Renal cortex interstitium (tissue), 15 donors: ENCODE data around the gene SART1. TPM values are rescaled to one million over a fixed set of nuclear protein-coding genes. Genes with fewer than 3 reads are reported as not detected.

Experiments used
- DNase-seq, 11 donors: peaks; one replicate each; pipeline ENCODE4 v3.0.0-alpha.2; 2013; ENCODE audit warnings: low read depth in 9 of 11, low spot score in 4 of 11; ENCODE audit errors: extremely low read depth in 1 of 11
- long read RNA-seq, 16 experiments: transcript quantifications; one replicate each; lab custom pipeline, GENCODE V29; 2026
- polyA plus RNA-seq, 3 donors: library from polyadenylated mRNA; unstranded; fragments of 120-200 nt; gene quantifications; one replicate each; pipeline ENCODE4 v1.2.1, GENCODE V29; 2013; ENCODE audit not compliant: insufficient read length in 3 of 3

The SART1 gene
- 10 to 100 TPM; 40.4 to 60.6 (median 52.2) TPM for polyA plus RNA-seq
- long read RNA-seq, donor 1, transcript SART1-201 (20 exons, 3,293 nt): major isoform, 8 of 9 reads
- long read RNA-seq, donor 1, partial matches to known transcripts: 0 of 9 reads
- long read RNA-seq, donor 1, other reads (novel, unspliced or antisense): 0 of 9 reads
- long read RNA-seq, donor 2, transcript SART1-201 (20 exons, 3,293 nt): major isoform, 7 of 7 reads
- long read RNA-seq, donor 2, partial matches to known transcripts: 0 of 7 reads
- long read RNA-seq, donor 2, other reads (novel, unspliced or antisense): 0 of 7 reads
- long read RNA-seq, donor 3, transcript SART1-201 (20 exons, 3,293 nt): major isoform, 8 of 10 reads
- long read RNA-seq, donor 3, partial matches to known transcripts: 0 of 10 reads
- long read RNA-seq, donor 3, other reads (novel, unspliced or antisense): 0 of 10 reads
- long read RNA-seq, donor 4, transcript SART1-201 (20 exons, 3,293 nt): major isoform, 6 of 6 reads
- long read RNA-seq, donor 4, partial matches to known transcripts: 0 of 6 reads
- long read RNA-seq, donor 4, other reads (novel, unspliced or antisense): 0 of 6 reads
- long read RNA-seq, donor 5: 0 reads
- long read RNA-seq, donor 6, transcript SART1-201 (20 exons, 3,293 nt): major isoform, 7 of 7 reads
- long read RNA-seq, donor 6, partial matches to known transcripts: 0 of 7 reads
- long read RNA-seq, donor 6, other reads (novel, unspliced or antisense): 0 of 7 reads
- long read RNA-seq, donor 7, partial matches to known transcripts: 0 of 4 reads
- long read RNA-seq, donor 7, other reads (novel, unspliced or antisense): 0 of 4 reads
- long read RNA-seq, donor 8, transcript SART1-201 (20 exons, 3,293 nt): major isoform, 5 of 6 reads
- long read RNA-seq, donor 8, partial matches to known transcripts: 0 of 6 reads
- long read RNA-seq, donor 8, other reads (novel, unspliced or antisense): 0 of 6 reads
- long read RNA-seq, donor 9, partial matches to known transcripts: 0 of 4 reads
- long read RNA-seq, donor 9, other reads (novel, unspliced or antisense): 0 of 4 reads
- long read RNA-seq, donor 10, partial matches to known transcripts: 0 of 1 reads
- long read RNA-seq, donor 10, other reads (novel, unspliced or antisense): 0 of 1 reads
- long read RNA-seq, donor 11, transcript SART1-201 (20 exons, 3,293 nt): major isoform, 7 of 9 reads
- long read RNA-seq, donor 11, partial matches to known transcripts: 0 of 9 reads
- long read RNA-seq, donor 11, other reads (novel, unspliced or antisense): 0 of 9 reads
- long read RNA-seq, donor 12, partial matches to known transcripts: 0 of 4 reads
- long read RNA-seq, donor 12, other reads (novel, unspliced or antisense): 0 of 4 reads
- long read RNA-seq, donor 13: 0 reads
- long read RNA-seq, donor 14, partial matches to known transcripts: 0 of 3 reads
- long read RNA-seq, donor 14, other reads (novel, unspliced or antisense): 0 of 3 reads
- long read RNA-seq, donor 15, partial matches to known transcripts: 0 of 3 reads
- long read RNA-seq, donor 15, other reads (novel, unspliced or antisense): 0 of 3 reads
- long read RNA-seq, donor 16, transcript SART1-201 (20 exons, 3,293 nt): major isoform, 20 of 26 reads
- long read RNA-seq, donor 16, partial matches to known transcripts: 5 of 26 reads
- long read RNA-seq, donor 16, other reads (novel, unspliced or antisense): 0 of 26 reads

DNA sequence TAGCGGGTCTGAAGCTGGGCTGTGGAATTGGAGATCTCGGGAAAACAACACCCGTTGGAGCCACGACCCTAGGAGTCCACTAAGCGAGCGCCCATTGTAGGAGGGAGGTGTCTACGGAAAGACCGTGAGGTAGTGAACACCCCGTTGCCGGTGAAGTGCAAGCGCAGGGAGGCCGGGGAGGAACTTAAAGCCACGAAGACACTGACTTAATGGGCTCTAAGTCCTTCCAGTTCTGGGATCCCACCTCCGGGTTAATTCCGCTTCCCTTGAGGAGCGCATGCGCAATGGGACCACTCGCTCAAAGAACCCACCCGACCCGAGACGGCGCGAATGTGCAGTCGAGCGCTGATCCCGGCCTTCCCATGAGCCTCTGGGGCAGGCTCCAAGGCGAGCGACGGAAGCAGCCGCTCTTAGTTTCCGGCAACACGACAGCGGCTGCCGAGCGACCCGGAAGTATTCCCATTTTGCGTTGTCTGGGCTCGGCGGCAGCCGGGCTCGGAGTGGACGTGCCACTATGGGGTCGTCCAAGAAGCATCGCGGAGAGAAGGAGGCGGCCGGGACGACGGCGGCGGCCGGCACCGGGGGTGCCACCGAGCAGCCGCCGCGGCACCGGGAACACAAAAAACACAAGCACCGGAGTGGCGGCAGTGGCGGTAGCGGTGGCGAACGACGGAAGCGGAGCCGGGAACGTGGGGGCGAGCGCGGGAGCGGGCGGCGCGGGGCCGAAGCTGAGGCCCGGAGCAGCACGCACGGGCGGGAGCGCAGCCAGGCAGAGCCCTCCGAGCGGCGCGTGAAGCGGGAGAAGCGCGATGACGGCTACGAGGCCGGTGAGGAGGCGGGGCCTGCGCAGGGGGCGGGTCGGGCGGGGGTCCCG is at the start of gene SART1:
Gene SART1, plus strand, starts transcription at position 468 of the 874 bp plus-strand sequence. Its CDS starts 47 bp downstream, at position 515.
- peak; percentile 92 to 98 (median 97) for DNase-seq

- DNase-seq: no peak
These were observed 48.7 kb upstream of the SART1 start for GRCh38 chr11:65912845-65913244.

DNA sequence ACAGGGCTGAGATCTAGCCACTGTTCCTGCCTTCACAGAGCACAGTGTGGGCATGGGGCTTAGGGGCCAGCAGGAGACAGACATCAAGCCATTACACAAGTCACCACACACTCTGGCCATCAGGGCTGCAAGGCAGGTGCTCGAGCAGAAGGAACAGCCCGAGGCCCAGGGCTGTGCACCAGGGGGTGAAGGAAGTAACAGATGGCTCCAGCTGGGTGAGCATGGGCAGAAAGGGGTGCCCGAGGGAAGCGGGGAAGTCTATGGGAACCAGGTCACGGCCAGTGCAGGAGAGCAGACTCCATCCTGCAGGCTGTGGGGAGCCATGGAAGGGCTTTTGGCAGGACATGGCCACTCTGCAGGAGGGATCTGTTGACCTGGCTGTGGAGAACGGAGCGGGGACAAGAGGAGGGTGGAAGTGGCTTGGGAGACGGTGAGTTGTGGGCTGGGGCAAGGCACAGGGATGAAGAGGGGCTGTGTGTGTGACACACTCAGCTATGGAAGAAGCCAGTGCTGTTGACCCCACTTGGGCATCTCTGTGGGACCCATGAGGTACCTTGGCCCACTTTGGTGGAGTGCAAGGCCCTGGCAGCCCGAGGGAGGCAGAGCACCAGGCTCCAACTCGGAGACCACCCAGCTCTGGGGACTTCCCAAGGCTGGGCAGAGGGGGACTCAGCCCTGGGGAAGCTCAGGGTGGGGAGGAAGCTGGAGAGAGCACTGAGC is 46.3 kb upstream of the SART1 start:
- DNase-seq: no peak

- DNase-seq: no peak
These were observed 45.7 kb upstream of the SART1 start for GRCh38 chr11:65915821-65916251.

GRCh38 chr11:65916391-65916790 is 45.1 kb upstream of the SART1 start:
- DNase-seq: no peak

GRCh38 chr11:65917077-65917433 is 44.5 kb upstream of the SART1 start:
- no peak for DNase-seq

- no peak for DNase-seq
These were observed 43.9 kb upstream of the SART1 start for GRCh38 chr11:65917434-65918210.

GRCh38 chr11:65918211-65919140 is 43.1 kb upstream of the SART1 start, which contains the start of gene C11orf68:
C11orf68 (minus strand) TSS chr11:65919062; CDS start chr11:65919031, 31 bp downstream.
- no peak for DNase-seq

DNA sequence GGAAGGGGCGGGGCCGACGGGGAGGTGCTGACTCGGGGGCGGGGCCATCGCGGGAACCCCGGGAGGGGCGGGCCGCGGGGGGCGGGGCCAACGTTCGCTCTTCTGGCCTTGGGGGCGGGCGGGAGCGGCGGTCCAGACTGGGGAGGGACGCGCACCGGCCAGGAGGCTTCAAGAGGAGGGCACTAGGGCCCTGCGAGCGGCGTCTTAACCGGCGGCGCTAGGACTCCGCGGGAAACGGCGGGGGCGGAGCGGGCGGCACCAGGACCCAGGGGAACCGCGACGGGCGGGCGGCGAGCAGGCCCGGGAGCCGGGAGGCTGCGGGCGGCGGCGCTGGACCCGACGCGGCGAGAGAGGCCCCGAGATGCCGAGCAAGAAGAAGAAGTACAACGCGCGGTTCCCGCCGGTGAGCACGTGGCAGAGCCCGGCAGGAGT is 42.4 kb upstream of the SART1 start, which contains the start of gene DRAP1:
Gene DRAP1, plus strand, starts transcription at position 286 of the 432 bp plus-strand sequence. Its CDS starts 76 bp downstream, at position 362.
- DNase-seq: peak; percentile 86 to 98 (median 96)

DNA sequence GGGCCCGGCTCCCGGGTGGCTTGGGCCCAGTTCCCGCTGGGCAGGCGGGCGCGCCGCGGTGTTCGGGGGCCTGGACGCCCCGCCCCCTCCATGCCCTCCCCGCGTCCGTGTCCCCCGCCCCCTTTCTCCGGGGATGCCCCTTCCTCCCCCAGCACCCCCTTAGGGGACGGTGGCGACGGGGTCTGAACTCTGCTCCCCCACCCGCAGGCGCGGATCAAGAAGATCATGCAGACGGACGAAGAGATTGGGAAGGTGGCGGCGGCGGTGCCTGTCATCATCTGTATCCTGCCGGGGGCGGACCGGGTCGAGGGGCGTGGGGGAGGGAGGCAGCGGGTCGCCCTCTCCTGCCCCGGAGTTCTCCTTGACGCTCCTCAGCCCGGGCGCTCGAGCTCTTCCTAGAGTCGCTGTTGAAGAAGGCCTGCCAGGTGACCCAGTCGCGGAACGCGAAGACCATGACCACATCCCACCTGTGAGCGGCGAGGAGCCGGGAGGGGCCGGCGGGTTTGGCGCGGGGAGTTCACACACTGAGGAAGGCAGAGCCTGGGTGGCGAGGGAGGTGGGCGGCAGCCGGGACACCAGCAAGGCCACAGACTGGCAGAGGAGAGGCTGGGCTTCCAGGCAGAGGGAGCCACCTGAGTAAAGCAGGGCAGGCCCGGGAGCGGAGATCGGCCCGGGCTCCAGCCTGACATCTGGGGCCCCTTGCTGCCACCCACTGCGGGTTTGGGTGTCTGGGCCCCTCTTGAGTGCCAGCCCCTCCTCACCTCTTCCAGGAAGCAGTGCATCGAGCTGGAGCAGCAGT is 41.8 kb upstream of the SART1 start:
- DNase-seq: peak in 1 of 11 donors; percentile 26

GRCh38 chr11:65920372-65920802 is 41.1 kb upstream of the SART1 start:
- DNase-seq: no peak

- no peak for DNase-seq
These were observed 40.4 kb upstream of the SART1 start for GRCh38 chr11:65921033-65921555.

DNA sequence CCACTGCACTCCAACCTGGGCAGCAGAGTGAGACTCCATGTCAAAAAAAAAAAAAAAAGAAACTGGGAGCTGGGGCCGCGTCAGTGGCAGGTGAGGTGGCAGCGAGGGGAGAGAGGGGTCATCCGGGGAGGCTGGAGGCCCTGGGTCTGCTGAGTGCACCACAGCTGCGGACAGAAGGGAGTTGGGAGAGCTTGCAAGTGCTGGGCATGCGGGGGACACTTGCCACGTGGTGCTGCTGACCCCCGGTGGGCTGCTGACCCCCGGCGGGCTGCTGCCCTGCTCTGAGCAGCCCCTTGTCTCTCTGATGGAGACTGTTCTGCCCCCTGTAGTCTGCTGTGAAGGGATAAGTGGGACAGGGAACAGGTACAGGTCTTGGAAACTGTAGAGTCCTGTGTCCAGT is 39.7 kb upstream of the SART1 start:
- DNase-seq: no peak

DNA sequence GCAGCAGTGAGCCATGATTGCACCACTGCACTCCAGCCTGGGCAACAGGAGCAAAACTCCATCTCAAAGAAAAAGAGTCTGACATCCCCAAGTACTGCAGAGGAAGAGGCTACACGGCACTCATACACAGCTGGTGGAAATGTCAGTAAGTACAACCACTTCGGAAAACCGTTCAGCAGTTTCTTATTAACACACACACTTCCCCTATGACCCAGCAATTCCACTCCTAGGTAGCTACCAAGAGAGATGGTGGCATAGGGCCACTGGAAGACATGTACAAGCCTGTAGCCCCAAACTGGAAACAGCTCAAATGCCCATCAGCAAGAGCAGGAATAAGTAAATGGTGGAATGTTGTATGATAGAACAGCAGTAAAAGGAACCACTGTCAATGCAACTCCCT is 39.0 kb upstream of the SART1 start:
- no peak for DNase-seq
